ENCODE data around the gene SLC18A3. TPM values are rescaled to one million over a fixed set of nuclear protein-coding genes. Genes with fewer than 3 reads are reported as not detected.

SLC18A3 gene
- total RNA-seq, 1 experiment from 2014 or later, result not detected

DNA sequence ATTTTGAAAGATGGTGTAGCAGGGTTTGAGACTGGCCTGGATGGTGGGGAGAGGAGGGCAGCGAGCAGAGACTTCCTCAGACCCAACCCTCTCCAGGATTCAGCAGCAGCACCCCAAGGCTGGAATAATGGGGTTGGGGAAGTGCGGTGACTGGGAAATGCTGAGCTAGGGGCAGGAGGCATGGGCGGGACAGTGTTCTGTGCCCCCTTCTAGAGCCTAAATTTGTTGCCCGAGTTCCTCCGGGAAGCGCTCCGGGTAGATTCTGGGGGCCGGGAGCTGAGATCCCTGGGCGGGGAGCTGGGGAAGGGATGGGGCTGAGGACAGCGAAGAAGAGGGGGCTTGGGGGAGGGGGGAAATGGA, 3.8 kb downstream of the SLC18A3 start, which contains the start of gene CHAT:
Gene CHAT, plus strand, starts transcription at position 156 of the 360 bp plus-strand sequence. Its CDS starts 153 bp downstream, at position 309.
- Histone ChIP-seq H3K27ac (ENCODE audit: low read depth, low read length) (no peak within 1 kb of the TSS), H3K4me1 (ENCODE audit: control insufficient read depth in 1 of 2, insufficient read depth in 2 of 2, low read length in 2 of 2) (peaks cover 0 to 3% of the 10 kb centered on the region in 2 experiments; a peak in 2 of 4 replicates), H3K36me3 (ENCODE audit: control insufficient read depth in 1 of 2, insufficient read depth in 2 of 2, low read length in 2 of 2) (no peaks in the 10 kb centered on the region), H3K9me2 (ENCODE audit: insufficient read depth) (no peaks in the 10 kb centered on the region), H3K9ac (ENCODE audit: low read length) (no peak within 1 kb of the TSS), H4K20me1 (ENCODE audit: insufficient read depth) (no peaks in the 10 kb centered on the region), H2AFZ (ENCODE audit: low read depth, low read length, poor library complexity, severe bottlenecking) (no peak within 1 kb of the TSS), H3K79me2 (ENCODE audit: insufficient read depth, low read length) (no peaks in the 10 kb centered on the region), H3K4me2 (ENCODE audit: low read length) (peak within 1 kb of the TSS; percentile 6; the same call in 1 of the 2 replicates), H3K9me3 (ENCODE audit: control insufficient read depth in 1 of 2, insufficient read depth in 1 of 2, low read depth in 1 of 2, low read length in 2 of 2) (no peaks in the 10 kb centered on the region), H3K27me3 (ENCODE audit: insufficient read depth, low read length) (no peaks in the 10 kb centered on the region), H3K4me3 (replicated peaks in 1 of 2; ENCODE audit: low read depth in 1 of 2, low read length in 2 of 2) (no peak within 1 kb of the TSS)
- ChIA-PET POLR2A (no interaction called here), RAD21 (ENCODE audit: low non-redundant PET in 1 of 2, low total read pairs in 2 of 2, uncharacterized antibody in 2 of 2, unreplicated experiment in 2 of 2) (no interaction called here), CTCF (no interaction called here)
- ATAC-seq (no peak), DNase-seq (ENCODE audit: low read depth, low spot score) (no peak)
- TF ChIP-seq, protein P1, sequence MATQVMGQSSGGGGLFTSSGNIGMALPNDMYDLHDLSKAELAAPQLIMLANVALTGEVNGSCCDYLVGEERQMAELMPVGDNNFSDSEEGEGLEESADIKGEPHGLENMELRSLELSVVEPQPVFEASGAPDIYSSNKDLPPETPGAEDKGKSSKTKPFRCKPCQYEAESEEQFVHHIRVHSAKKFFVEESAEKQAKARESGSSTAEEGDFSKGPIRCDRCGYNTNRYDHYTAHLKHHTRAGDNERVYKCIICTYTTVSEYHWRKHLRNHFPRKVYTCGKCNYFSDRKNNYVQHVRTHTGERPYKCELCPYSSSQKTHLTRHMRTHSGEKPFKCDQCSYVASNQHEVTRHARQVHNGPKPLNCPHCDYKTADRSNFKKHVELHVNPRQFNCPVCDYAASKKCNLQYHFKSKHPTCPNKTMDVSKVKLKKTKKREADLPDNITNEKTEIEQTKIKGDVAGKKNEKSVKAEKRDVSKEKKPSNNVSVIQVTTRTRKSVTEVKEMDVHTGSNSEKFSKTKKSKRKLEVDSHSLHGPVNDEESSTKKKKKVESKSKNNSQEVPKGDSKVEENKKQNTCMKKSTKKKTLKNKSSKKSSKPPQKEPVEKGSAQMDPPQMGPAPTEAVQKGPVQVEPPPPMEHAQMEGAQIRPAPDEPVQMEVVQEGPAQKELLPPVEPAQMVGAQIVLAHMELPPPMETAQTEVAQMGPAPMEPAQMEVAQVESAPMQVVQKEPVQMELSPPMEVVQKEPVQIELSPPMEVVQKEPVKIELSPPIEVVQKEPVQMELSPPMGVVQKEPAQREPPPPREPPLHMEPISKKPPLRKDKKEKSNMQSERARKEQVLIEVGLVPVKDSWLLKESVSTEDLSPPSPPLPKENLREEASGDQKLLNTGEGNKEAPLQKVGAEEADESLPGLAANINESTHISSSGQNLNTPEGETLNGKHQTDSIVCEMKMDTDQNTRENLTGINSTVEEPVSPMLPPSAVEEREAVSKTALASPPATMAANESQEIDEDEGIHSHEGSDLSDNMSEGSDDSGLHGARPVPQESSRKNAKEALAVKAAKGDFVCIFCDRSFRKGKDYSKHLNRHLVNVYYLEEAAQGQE (IDR thresholded peaks at IDR 0.05; ENCODE audit: low read depth), result no peak
- TF ChIP-seq TCF7L2 (IDR thresholded peaks at IDR 0.05; ENCODE audit: borderline replicate concordance, extremely low read depth, insufficient read depth, insufficient read length) (no peak), EZH2phosphoT487 (IDR thresholded peaks at IDR 0.05; ENCODE audit: borderline replicate concordance) (no peak), ZNF274 (IDR thresholded peaks at IDR 0.05; ENCODE audit: low read depth, low read length) (no peak), CBX3 (IDR thresholded peaks at IDR 0.05; ENCODE audit: low read depth) (no peak), JUND (IDR thresholded peaks at IDR 0.05) (no peak), ELF1 (IDR thresholded peaks at IDR 0.05; ENCODE audit: borderline replicate concordance, low read depth) (no peak)
- BruUV-seq (replicated peaks), result no TSS peak
- intact Hi-C loops (cut with micrococcal nuclease), result no loop called here

Measured in HCT116 (cell line).